Measurements from ENCODE around the gene MRPL14. TPM values are rescaled to one million over a fixed set of nuclear protein-coding genes. Genes with fewer than 3 reads are reported as not detected.

The MRPL14 gene
- total RNA-seq = 10 to 100 TPM; 24.6 to 24.9 TPM
- 10 to 100 TPM; 39.0 to 40.3 TPM for polyA plus RNA-seq
- long read RNA-seq, donor 1, transcript MRPL14-201 (3 exons, 959 nt) = major isoform, 21 of 25 reads
- long read RNA-seq, donor 1, partial matches to known transcripts = 0 of 25 reads
- long read RNA-seq, donor 1, other reads (novel, unspliced or antisense) = 4 of 25 reads
- long read RNA-seq, donor 2, transcript MRPL14-201 (3 exons, 959 nt) = major isoform, 15 of 19 reads
- long read RNA-seq, donor 2, partial matches to known transcripts = 0 of 19 reads
- long read RNA-seq, donor 2, other reads (novel, unspliced or antisense) = 4 of 19 reads

DNA sequence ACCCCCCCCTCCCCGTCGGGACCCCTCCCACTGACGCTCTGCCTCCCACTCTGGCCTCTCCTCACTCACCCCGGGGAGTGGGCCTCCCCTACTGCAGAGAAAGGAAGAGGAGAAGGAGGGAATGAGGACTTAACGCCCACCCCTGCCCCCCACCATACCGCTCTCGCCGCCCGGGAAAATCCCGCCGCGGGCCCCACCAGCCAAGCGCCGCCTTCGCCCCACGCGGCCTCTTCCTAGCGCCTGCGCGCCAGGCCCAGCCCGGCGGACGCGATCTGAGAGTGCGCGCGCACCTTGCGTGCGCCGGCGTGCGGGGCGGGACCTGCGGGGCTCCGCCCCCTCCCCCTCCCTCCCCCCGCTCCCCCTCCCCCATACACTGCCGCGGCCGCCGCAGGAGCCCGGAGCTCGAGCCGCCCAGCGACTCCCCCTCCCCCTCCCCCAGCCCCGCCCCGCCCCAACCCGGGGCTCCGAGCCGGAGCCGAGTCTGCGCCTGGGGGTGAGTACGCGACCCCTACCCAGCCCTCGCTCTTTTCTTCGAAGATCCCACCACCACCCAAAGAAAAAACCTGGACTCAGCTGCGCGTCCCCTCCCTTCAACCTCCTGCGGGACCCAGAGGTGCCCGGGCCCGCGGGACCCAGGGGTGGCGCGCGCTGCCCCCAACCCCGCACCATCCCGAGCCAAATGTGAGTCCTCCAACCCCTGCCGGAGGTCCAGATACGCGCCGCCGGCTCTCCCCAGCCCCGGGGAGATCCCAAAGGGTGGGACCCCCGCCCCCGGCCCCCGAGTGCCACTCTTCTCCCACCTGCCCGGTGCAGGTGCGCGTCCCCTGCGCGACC lies at the start of gene MRPL14, which contains the start of gene TMEM63B:
MRPL14 (minus strand) TSS at position 267 of the 834 bp plus-strand sequence. CDS start 10,841 bp downstream, outside the sequence.
TMEM63B (plus strand) TSS at position 369 of the 834 bp plus-strand sequence. CDS start 7,031 bp downstream, outside the sequence.
- Histone ChIP-seq H3K4me1 (ENCODE audit: control insufficient read depth in 1 of 2, insufficient read depth in 2 of 2, low read length in 2 of 2) (no peaks in the 10 kb centered on the region), H3K27me3 (ENCODE audit: control insufficient read depth in 1 of 2, insufficient read depth in 2 of 2, low read length in 1 of 2) (no peaks in the 10 kb centered on the region), H3K36me3 (ENCODE audit: control insufficient read depth in 1 of 2, insufficient read depth in 2 of 2, low read length in 1 of 2) (no peaks in the 10 kb centered on the region), H3K9me3 (ENCODE audit: control insufficient read depth, low read length) (no peaks in the 10 kb centered on the region), H3K4me3 (ENCODE audit: low read length in 2 of 2) (peak within 1 kb of the TSS; percentile 98 to 99), H3K27ac (ENCODE audit: low read depth in 1 of 2, low read length in 2 of 2) (no peak within 1 kb of the TSS)
- intact Hi-C loops (cut with DNase I) = no loop called here
- ATAC-seq (ENCODE audit: low FRiP score) (peak; percentile 95), DNase-seq (peak; percentile 92 to 97)
- WGBS, 2 donors = 0 to 1% methylated on average over 46 to 79 of the region's 80 CpGs

DNA sequence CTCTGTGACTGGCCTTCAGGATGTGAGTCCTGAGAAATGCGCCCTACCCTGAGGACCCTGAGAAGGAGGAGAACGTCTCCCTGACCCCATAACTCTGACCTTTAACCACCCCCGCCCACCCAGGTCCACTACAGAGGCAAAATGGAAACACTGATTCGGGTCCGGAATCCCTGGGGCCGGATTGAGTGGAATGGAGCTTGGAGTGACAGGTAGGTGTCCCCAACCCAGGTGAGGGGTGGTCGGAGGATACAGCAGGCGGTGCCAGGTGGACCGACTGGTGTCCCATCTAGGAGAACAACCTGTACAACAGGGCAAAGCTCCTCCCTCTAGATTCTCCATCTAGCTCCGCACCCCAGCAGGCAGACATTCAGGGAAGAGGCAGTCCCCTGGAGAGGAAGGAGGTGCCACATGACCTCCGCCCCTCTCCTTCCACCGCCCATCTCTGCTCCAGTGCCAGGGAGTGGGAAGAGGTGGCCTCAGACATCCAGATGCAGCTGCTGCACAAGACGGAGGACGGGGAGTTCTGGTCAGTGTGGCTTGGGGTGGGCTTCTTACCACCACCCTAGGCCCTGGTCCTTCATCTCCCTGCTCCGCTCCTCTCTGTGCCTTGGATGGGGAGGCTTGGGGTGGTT lies 49.0 kb upstream of the MRPL14 start:
- no peak overlapping the region for H3K4me3 ChIP-seq (ENCODE audit: low read length in 2 of 2)
- WGBS, 2 donors = 90 to 92% methylated on average over 14 to 15 of the region's 15 CpGs
- H3K9me3 ChIP-seq (ENCODE audit: control insufficient read depth, low read length) = no peaks in the 10 kb centered on the region
- intact Hi-C loops (cut with DNase I) = loop anchor here (5.0 to 10.0 kb wide), 2 partner anchors 41 to 159 kb away; partner anchors contain the start of gene MYMX (in 1 of the 2)
- H3K27me3 ChIP-seq (ENCODE audit: control insufficient read depth in 1 of 2, insufficient read depth in 2 of 2, low read length in 1 of 2) = no peaks in the 10 kb centered on the region
- no peaks in the 10 kb centered on the region for H3K36me3 ChIP-seq (ENCODE audit: control insufficient read depth in 1 of 2, insufficient read depth in 2 of 2, low read length in 1 of 2)
- DNase-seq = no peak
- ATAC-seq (ENCODE audit: low FRiP score) = no peak
- no peak overlapping the region for H3K27ac ChIP-seq (ENCODE audit: low read depth in 1 of 2, low read length in 2 of 2)
- no peaks in the 10 kb centered on the region for H3K4me1 ChIP-seq (ENCODE audit: control insufficient read depth in 1 of 2, insufficient read depth in 2 of 2, low read length in 2 of 2)

- Histone ChIP-seq H3K27me3 (ENCODE audit: control insufficient read depth in 1 of 2, insufficient read depth in 2 of 2, low read length in 1 of 2) (no peaks in the 10 kb centered on the region), H3K9me3 (ENCODE audit: control insufficient read depth, low read length) (no peaks in the 10 kb centered on the region), H3K36me3 (ENCODE audit: control insufficient read depth in 1 of 2, insufficient read depth in 2 of 2, low read length in 1 of 2) (no peaks in the 10 kb centered on the region), H3K27ac (ENCODE audit: low read depth in 1 of 2, low read length in 2 of 2) (no peak overlapping the region), H3K4me3 (ENCODE audit: low read length in 2 of 2) (no peak overlapping the region), H3K4me1 (ENCODE audit: control insufficient read depth in 1 of 2, insufficient read depth in 2 of 2, low read length in 2 of 2) (no peaks in the 10 kb centered on the region)
- peak; percentile 92 for ATAC-seq (ENCODE audit: low FRiP score)
- WGBS, 2 donors = 26 to 27% methylated on average over 15 of the region's 15 CpGs
- peak; percentile 91 to 95 for DNase-seq
- intact Hi-C loops (cut with DNase I) = loop anchor here (1.0 to 10.0 kb wide), 4 partner anchors 62 to 162 kb away; partner anchors contain the start of gene SLC35B2 (in 1 of the 2)
These were observed 45.7 kb upstream of the MRPL14 start for GRCh38 chr6:44172731-44173500.

DNA sequence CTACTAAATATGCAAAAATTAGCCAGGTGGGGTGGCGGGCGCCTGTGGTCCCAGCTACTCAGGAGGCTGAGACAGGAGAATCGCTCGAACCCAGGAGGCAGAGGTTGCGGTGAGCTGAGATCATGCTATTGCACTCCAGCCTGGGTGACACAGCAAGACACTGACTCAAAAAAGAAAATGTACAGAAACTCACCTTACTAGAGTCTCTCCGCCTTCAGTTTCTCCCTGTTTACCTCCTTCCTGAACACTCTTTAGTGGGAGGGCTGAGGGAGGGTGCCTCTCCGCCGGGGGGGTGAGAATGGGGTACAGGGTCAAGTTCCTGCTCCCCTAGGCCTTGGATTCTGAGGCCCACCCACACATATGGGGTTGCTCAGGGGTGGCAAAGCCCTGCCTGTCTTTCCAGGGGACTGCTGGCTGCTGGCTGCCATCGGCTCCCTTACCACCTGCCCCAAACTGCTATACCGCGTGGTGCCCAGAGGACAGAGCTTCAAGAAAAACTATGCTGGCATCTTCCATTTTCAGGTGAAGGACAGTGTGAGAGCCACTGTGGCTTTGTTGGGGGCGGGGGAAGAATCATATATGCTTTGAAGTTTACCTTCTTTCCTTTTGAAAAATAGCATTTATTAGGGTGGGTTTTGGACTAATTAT lies 44.8 kb upstream of the MRPL14 start:
- H3K4me1 ChIP-seq (ENCODE audit: control insufficient read depth in 1 of 2, insufficient read depth in 2 of 2, low read length in 2 of 2) = no peaks in the 10 kb centered on the region
- no peak overlapping the region for H3K27ac ChIP-seq (ENCODE audit: low read depth in 1 of 2, low read length in 2 of 2)
- WGBS, 2 donors = 77 to 80% methylated on average over 12 of the region's 12 CpGs
- H3K36me3 ChIP-seq (ENCODE audit: control insufficient read depth in 1 of 2, insufficient read depth in 2 of 2, low read length in 1 of 2) = no peaks in the 10 kb centered on the region
- H3K27me3 ChIP-seq (ENCODE audit: control insufficient read depth in 1 of 2, insufficient read depth in 2 of 2, low read length in 1 of 2) = no peaks in the 10 kb centered on the region
- ATAC-seq (ENCODE audit: low FRiP score) = no peak
- no peak overlapping the region for H3K4me3 ChIP-seq (ENCODE audit: low read length in 2 of 2)
- intact Hi-C loops (cut with DNase I) = loop anchor here (1.0 to 10.0 kb wide), 4 partner anchors 63 to 163 kb away; partner anchors contain the start of gene SLC35B2 (in 1 of the 2)
- H3K9me3 ChIP-seq (ENCODE audit: control insufficient read depth, low read length) = no peaks in the 10 kb centered on the region
- no peak for DNase-seq

GRCh38 chr6:44169886-44170570 lies 42.8 kb upstream of the MRPL14 start:
- no peak overlapping the region for H3K27ac ChIP-seq (ENCODE audit: low read depth in 1 of 2, low read length in 2 of 2)
- no peaks in the 10 kb centered on the region for H3K9me3 ChIP-seq (ENCODE audit: control insufficient read depth, low read length)
- no peaks in the 10 kb centered on the region for H3K27me3 ChIP-seq (ENCODE audit: control insufficient read depth in 1 of 2, insufficient read depth in 2 of 2, low read length in 1 of 2)
- H3K4me1 ChIP-seq (ENCODE audit: control insufficient read depth in 1 of 2, insufficient read depth in 2 of 2, low read length in 2 of 2) = no peaks in the 10 kb centered on the region
- no peak overlapping the region for H3K4me3 ChIP-seq (ENCODE audit: low read length in 2 of 2)
- intact Hi-C loops (cut with DNase I) = loop anchor here (5.0 to 10.0 kb wide), 2 partner anchors 87 to 165 kb away; partner anchors contain the start of gene SLC35B2 (in 1 of the 2)
- DNase-seq (no peak), ATAC-seq (ENCODE audit: low FRiP score) (no peak)
- 77 to 78% methylated on average over 10 of the region's 10 CpGs for WGBS, 2 donors
- H3K36me3 ChIP-seq (ENCODE audit: control insufficient read depth in 1 of 2, insufficient read depth in 2 of 2, low read length in 1 of 2) = no peaks in the 10 kb centered on the region

DNA sequence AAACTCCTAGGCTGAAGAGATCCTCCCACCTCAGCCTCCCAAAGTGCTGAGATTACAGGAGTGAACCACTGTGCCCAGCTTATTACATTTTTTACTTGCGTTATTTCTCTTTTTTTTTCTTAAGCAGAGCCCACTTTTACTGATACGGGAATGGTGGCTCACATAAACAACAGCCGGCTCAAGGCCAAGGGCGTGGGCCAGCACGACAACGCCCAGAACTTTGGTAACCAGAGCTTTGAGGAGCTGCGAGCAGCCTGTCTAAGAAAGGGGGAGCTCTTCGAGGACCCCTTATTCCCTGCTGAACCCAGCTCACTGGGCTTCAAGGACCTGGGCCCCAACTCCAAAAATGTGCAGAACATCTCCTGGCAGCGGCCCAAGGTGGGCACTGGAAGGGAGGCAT lies 41.9 kb upstream of the MRPL14 start:
- no peaks in the 10 kb centered on the region for H3K36me3 ChIP-seq (ENCODE audit: control insufficient read depth in 1 of 2, insufficient read depth in 2 of 2, low read length in 1 of 2)
- no peak for DNase-seq
- no peaks in the 10 kb centered on the region for H3K4me1 ChIP-seq (ENCODE audit: control insufficient read depth in 1 of 2, insufficient read depth in 2 of 2, low read length in 2 of 2)
- H3K9me3 ChIP-seq (ENCODE audit: control insufficient read depth, low read length) = no peaks in the 10 kb centered on the region
- no peak for ATAC-seq (ENCODE audit: low FRiP score)
- no peak overlapping the region for H3K4me3 ChIP-seq (ENCODE audit: low read length in 2 of 2)
- no peaks in the 10 kb centered on the region for H3K27me3 ChIP-seq (ENCODE audit: control insufficient read depth in 1 of 2, insufficient read depth in 2 of 2, low read length in 1 of 2)
- 82 to 85% methylated on average over 9 of the region's 9 CpGs for WGBS, 2 donors
- intact Hi-C loops (cut with DNase I) = no loop called here
- H3K27ac ChIP-seq (ENCODE audit: low read depth in 1 of 2, low read length in 2 of 2) = no peak overlapping the region

- Histone ChIP-seq H3K27ac (ENCODE audit: low read depth in 1 of 2, low read length in 2 of 2) (no peak overlapping the region), H3K27me3 (ENCODE audit: control insufficient read depth in 1 of 2, insufficient read depth in 2 of 2, low read length in 1 of 2) (no peaks in the 10 kb centered on the region), H3K36me3 (ENCODE audit: control insufficient read depth in 1 of 2, insufficient read depth in 2 of 2, low read length in 1 of 2) (no peaks in the 10 kb centered on the region), H3K9me3 (ENCODE audit: control insufficient read depth, low read length) (no peaks in the 10 kb centered on the region), H3K4me3 (ENCODE audit: low read length in 2 of 2) (no peak overlapping the region), H3K4me1 (ENCODE audit: control insufficient read depth in 1 of 2, insufficient read depth in 2 of 2, low read length in 2 of 2) (no peaks in the 10 kb centered on the region)
- DNase-seq = no peak
- 97 to 100% methylated on average over 1 of the region's 1 CpG for WGBS, 2 donors
- intact Hi-C loops (cut with DNase I) = no loop called here
- no peak for ATAC-seq (ENCODE audit: low FRiP score)
These were observed 40.3 kb upstream of the MRPL14 start for GRCh38 chr6:44167567-44167966.

Data from aorta (tissue), 5 donors.